ENCODE data around the gene CDH12.

GRCh38 chr5:21810737-21811316, 1042.3 kb downstream of the CDH12 start:
- TF ChIP-seq TAF1 (IDR thresholded peaks at IDR 0.05; ENCODE audit: borderline replicate concordance, low read depth, low read length) = no peak
- TF ChIP-seq POLR2A (IDR thresholded peaks at IDR 0.05; ENCODE audit: low read depth, low read length) = no peak

Measured in GM12892 (cell line).